Heart left ventricle (tissue), 16 donors: ENCODE results near the gene CFP. TPM values are rescaled to one million over a fixed set of nuclear protein-coding genes. Genes with fewer than 3 reads are reported as not detected.

Experiments
- ATAC-seq, 4 donors: fragments of 200-7000 bp; cut with Tn5 transposase; one replicate each; pipeline ENCODE4 v1.9.1; 2020 to 2022; ENCODE audit warnings: moderate library complexity in 4 of 4, mild to moderate bottlenecking in 3 of 4, moderate number of reproducible peaks in 1 of 4
- DNase-seq, 5 donors: peaks; one replicate each; pipeline ENCODE4 v3.0.0-alpha.2; 2020
- H3K27ac ChIP-seq, 12 donors: fragments of 200-600 bp; sonication (generic) in 4 of 12; one replicate each; pipeline versions ENCODE4 v1.5.0 to v1.8.0; 2016 to 2022; ENCODE audit warnings: mild to moderate bottlenecking in 2 of 12
- H3K27me3 ChIP-seq, 9 donors: fragments of 200-600 bp; sonication (generic) in 2 of 9; one replicate each; pipeline versions ENCODE4 v1.5.1 to v1.8.0; 2016 to 2022; ENCODE audit warnings: mild to moderate bottlenecking in 3 of 9
- H3K36me3 ChIP-seq, 9 donors: fragments of 200-600 bp; sonication (generic) in 2 of 9; one replicate each; pipeline versions ENCODE4 v1.5.0 to v1.8.0; 2018 to 2022; ENCODE audit warnings: mild to moderate bottlenecking in 2 of 9
- H3K4me1 ChIP-seq, 12 donors: fragments of 200-600 bp; sonication (generic) in 4 of 12; one replicate each; pipeline versions ENCODE4 v1.5.0 to v1.8.0; 2016 to 2022; ENCODE audit warnings: mild to moderate bottlenecking in 3 of 12
- H3K4me3 ChIP-seq, 12 donors: fragments of 200-600 bp; sonication (generic) in 4 of 12; one replicate each; pipeline versions ENCODE4 v1.5.0 to v1.8.0; 2017 to 2022; ENCODE audit warnings: mild to moderate bottlenecking in 9 of 12, moderate library complexity in 4 of 12
- H3K9me3 ChIP-seq, 12 donors: fragments of 200-600 bp; sonication (generic) in 4 of 12; one replicate each; pipeline versions ENCODE4 v1.5.0 to v1.8.0; 2016 to 2022; ENCODE audit warnings: mild to moderate bottlenecking in 1 of 12
- POLR2A ChIP-seq, 2 donors: fragments of 450-650 bp; IDR thresholded peaks; one replicate each; pipeline ENCODE4 v1.6.1; 2017; ENCODE audit warnings: antibody characterized with exemption in 2 of 2, mild to moderate bottlenecking in 2 of 2, moderate library complexity in 2 of 2
- WGBS, 4 donors: extraction: QIAGEN DNeasy Blood & Tissue Kit in 2 of 4; methylation state at CpG; one replicate each; pipeline versions ENCODE4 v1.1.5 to v1.1.7; 2013 to 2018; 5-methylcytosine and 5-hydroxymethylcytosine counted together
- intact Hi-C, 10 donors: fragments of 100-400 bp; cut with DNase I; formaldehyde crosslinking; loops; one replicate each; pipeline versions ENCODE4 v1.11.1 to v1.14.2; 2022
- polyA plus RNA-seq, 2 donors: library from polyadenylated mRNA; stranded (reverse); fragments of 200-250 nt; gene quantifications; one replicate each; pipeline ENCODE4 v1.2.3, GENCODE V29; 2013
- total RNA-seq, 9 donors: library from RNA; depleted of rRNA in 2 of 9; stranded (reverse); fragments of >200 nt in 2 of 9; fragmentation: NEBNext Ultra II Directional in 3 of 9; extraction: Animal tissue kit (Norgen Biotek cat#: 25700) in 3 of 9; gene quantifications; one replicate each; pipeline versions ENCODE4 v1.1.0 to v1.2.4, GENCODE V29; 2016 to 2023
- TF ChIP-seq, protein P1 (sequence below), 12 donors: fragments of 200-600 bp; sonication (generic) in 4 of 12; IDR thresholded peaks; one replicate each; pipeline versions ENCODE4 v1.5.0 to v1.8.0; 2018 to 2022; ENCODE audit warnings: antibody characterized with exemption in 12 of 12, mild to moderate bottlenecking in 5 of 12
- donor health status: ischemic (EF 13 %, LVEDD 7.1; RV severe dilation, severe dysfunction).
- donor health status: healthy with polysubstance abuse.
- donor health status: DM: no; HTN: yes; CAD: no.
- donor health status: DM: no; HTN: no; CAD: no.
- donor health status: ischemic (EF 25% LVEDD 6.9; RV normal size, moderate dysfunction).
- donor health status: ischemic (EF 25% LVEDD 5.7; RV mildly dilated, moderate dysfunction).
- donor health status: healthy.
- donor health status: DM: yes; HTN: yes; CAD: no.
- donor health status: ischemic (EF 35%, LVEDD 5.7; RV mildly dilated, moderate dysfunction).
- donor health status: nonischemic (EF 11% LVEDD 7.7; RV severe dilation, severe dysfunction).
- donor health status: DM: yes; HTN: yes; CAD: no.
- donor health status: PGD.
- donor health status: ischemic (EF 29% LVEDD 5.4; RV normal size, mild dysfunction).
- donor health status: nonischemic (EF 23%, LVEDD 6.1; RV moderate dilation, normal function).

Gene CFP
- total and polyA plus RNA-seq, 11 donors = 0.98 to 24.7 (median 1.8) TPM

DNA sequence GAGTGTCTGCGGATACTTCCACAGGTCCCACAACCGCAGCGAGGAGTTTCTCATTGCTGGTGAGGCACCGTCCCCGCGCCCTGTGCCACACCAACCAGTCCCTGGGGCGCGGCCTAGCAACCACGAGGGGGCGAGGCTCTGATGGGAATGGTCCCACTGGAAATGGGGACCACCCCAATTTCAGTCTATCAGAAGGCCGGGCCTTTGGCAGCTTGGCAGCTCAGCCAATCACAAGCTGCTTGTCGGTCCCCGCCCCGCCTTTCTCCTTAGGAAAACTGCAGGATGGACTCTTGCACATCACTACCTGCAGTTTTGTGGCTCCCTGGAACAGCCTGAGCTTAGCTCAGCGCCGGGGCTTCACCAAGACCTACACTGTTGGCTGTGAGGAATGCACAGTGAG is 44.5 kb downstream of the CFP start:
- DNase-seq = no peak
- TF ChIP-seq, protein P1, sequence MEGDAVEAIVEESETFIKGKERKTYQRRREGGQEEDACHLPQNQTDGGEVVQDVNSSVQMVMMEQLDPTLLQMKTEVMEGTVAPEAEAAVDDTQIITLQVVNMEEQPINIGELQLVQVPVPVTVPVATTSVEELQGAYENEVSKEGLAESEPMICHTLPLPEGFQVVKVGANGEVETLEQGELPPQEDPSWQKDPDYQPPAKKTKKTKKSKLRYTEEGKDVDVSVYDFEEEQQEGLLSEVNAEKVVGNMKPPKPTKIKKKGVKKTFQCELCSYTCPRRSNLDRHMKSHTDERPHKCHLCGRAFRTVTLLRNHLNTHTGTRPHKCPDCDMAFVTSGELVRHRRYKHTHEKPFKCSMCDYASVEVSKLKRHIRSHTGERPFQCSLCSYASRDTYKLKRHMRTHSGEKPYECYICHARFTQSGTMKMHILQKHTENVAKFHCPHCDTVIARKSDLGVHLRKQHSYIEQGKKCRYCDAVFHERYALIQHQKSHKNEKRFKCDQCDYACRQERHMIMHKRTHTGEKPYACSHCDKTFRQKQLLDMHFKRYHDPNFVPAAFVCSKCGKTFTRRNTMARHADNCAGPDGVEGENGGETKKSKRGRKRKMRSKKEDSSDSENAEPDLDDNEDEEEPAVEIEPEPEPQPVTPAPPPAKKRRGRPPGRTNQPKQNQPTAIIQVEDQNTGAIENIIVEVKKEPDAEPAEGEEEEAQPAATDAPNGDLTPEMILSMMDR (IDR thresholded peaks at IDR 0.05) = no peak
- no peak for TF ChIP-seq POLR2A (IDR thresholded peaks at IDR 0.05)

DNA sequence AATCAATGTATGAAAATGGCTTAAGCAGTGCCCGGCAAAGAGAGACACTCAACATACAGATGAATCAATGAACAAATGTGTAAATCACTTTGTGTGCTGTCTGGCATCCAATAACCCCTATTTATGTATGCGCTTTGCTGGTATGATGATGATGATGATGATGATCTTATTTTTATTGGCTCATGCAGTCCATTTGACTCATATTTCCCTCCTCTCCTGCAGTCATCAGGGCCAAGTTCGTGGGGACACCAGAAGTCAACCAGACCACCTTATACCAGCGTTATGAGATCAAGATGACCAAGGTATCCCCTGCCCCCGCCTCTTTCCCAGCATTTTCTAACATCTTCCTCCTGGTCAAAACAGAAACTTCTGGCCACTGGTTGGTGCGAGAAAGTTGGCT is 45.0 kb downstream of the CFP start:
- H3K9me3 ChIP-seq = no peaks in the 10 kb centered on the region
- no peak overlapping the region for H3K27ac ChIP-seq
- H3K27me3 ChIP-seq = peaks cover 0 to 2% (median 0%) of the 10 kb centered on the region in 9 donors
- DNase-seq (no peak), ATAC-seq (no peak)
- no peak for TF ChIP-seq POLR2A (IDR thresholded peaks at IDR 0.05)
- TF ChIP-seq, protein P1 (IDR thresholded peaks at IDR 0.05) = no peak
- intact Hi-C loops = loop anchor here in 2 of 10 donors (5.0 to 10.0 kb wide), 2 partner anchors 33 to 60 kb away; partner anchors contain the start of gene SYN1 (in 1 of the 2)
- H3K4me3 ChIP-seq = peak overlapping the region in 2 of 12 donors; percentile 16 to 63
- WGBS, 4 donors = 70 to 82% (median 77%) methylated on average over 6 of the region's 6 CpGs
- peaks cover 0 to 8% (median 0%) of the 10 kb centered on the region in 12 donors for H3K4me1 ChIP-seq
- peaks cover 0 to 14% (median 0%) of the 10 kb centered on the region in 9 donors for H3K36me3 ChIP-seq

More for the DNA sequence above, 44.5 kb downstream of the CFP start:
- H3K9me3 ChIP-seq = no peaks in the 10 kb centered on the region
- 61 to 80% (median 74%) methylated on average over 15 to 16 of the region's 16 CpGs for WGBS, 4 donors
- intact Hi-C loops = loop anchor here in 1 of 10 donors (10.0 kb wide), 1 partner anchor 60 kb away; no protein-coding TSS in a partner anchor
- ATAC-seq = no peak
- peak overlapping the region in 2 of 12 donors; percentile 3 to 63 for H3K4me3 ChIP-seq
- peaks cover 0 to 2% (median 0%) of the 10 kb centered on the region in 9 donors for H3K27me3 ChIP-seq
- H3K4me1 ChIP-seq = peaks cover 0 to 8% (median 0%) of the 10 kb centered on the region in 12 donors
- H3K27ac ChIP-seq = no peak overlapping the region
- peaks cover 0 to 14% (median 0%) of the 10 kb centered on the region in 9 donors for H3K36me3 ChIP-seq

DNA sequence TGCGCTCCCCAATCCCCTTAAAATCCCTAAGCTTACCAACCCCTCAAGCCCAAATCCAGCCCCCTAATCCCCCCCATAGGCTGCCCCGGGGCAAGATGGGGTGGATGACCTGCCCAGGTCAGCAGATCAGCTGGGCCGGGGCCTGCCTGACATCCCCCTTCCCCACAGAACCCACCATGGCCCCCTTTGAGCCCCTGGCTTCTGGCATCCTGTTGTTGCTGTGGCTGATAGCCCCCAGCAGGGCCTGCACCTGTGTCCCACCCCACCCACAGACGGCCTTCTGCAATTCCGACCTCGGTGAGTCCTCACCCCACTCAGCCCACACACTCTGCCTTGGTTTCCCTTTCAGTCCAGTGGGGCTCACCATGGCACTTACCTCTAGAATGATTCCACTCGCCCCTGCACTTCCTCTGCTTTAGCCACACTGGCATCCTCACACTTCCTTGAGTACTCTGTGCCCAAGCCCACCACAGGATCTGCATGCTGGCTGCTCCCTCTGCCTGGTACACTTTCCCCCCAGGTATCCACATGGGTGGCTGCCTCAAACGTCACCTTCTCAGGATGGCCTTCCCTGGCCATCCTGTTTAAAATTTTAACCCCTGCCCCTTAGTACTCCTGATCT is 46.4 kb downstream of the CFP start:
- Histone ChIP-seq H3K27me3 (peaks cover 0 to under 1% (median 0%) of the 10 kb centered on the region in 9 donors), H3K4me3 (peak overlapping the region in 8 of 12 donors; percentile 9 to 69 (median 58)), H3K36me3 (peaks cover 0 to 14% (median 0%) of the 10 kb centered on the region in 9 donors), H3K27ac (peak overlapping the region in 8 of 12 donors; percentile 28 to 91 (median 60)), H3K4me1 (peaks cover 0 to 15% (median 0%) of the 10 kb centered on the region in 12 donors), H3K9me3 (no peaks in the 10 kb centered on the region)
- ATAC-seq (no peak), DNase-seq (no peak)
- TF ChIP-seq POLR2A (IDR thresholded peaks at IDR 0.05) = no peak
- TF ChIP-seq, protein P1 (IDR thresholded peaks at IDR 0.05) = no peak
- intact Hi-C loops = loop anchor here in 2 of 10 donors (5.0 to 10.0 kb wide), 2 partner anchors 34 to 61 kb away; partner anchors contain the start of gene SYN1 (in 1 of the 2)
- WGBS, 4 donors = 60 to 65% (median 62%) methylated on average over 8 of the region's 8 CpGs
